ENCODE data around the gene USHBP1.

USHBP1 gene

DNA sequence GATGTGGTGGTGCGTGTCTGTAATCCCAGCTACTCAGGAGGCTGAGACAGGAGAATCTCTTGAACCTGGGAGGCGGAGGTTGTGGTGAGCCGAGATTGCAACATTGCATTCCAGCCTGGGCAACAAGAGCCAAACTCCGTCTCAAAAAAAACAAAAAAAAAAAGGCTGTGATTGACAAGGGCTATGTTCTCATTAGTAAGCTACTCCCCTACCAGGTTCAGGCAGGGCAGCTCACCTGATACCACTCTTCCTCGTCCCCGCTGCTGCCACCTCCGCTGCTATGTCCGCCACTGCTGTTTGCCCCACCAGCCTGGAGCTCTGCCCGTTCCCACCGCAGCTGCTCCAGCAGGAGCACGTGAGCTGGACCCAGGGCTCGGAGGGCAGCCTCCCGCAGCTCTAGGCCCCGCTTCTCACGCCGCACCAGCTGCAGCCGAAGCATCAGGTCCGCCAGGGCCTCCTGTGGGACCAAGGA, 9.4 kb downstream of the USHBP1 start:
- no peak for DNase-seq (ENCODE audit: low read depth in 2 of 2)
- H3K4me3 ChIP-seq (replicated peaks in 1 of 2; ENCODE audit: low read depth in 2 of 2, low read length in 2 of 2): no peak overlapping the region
- TF ChIP-seq, protein P1, sequence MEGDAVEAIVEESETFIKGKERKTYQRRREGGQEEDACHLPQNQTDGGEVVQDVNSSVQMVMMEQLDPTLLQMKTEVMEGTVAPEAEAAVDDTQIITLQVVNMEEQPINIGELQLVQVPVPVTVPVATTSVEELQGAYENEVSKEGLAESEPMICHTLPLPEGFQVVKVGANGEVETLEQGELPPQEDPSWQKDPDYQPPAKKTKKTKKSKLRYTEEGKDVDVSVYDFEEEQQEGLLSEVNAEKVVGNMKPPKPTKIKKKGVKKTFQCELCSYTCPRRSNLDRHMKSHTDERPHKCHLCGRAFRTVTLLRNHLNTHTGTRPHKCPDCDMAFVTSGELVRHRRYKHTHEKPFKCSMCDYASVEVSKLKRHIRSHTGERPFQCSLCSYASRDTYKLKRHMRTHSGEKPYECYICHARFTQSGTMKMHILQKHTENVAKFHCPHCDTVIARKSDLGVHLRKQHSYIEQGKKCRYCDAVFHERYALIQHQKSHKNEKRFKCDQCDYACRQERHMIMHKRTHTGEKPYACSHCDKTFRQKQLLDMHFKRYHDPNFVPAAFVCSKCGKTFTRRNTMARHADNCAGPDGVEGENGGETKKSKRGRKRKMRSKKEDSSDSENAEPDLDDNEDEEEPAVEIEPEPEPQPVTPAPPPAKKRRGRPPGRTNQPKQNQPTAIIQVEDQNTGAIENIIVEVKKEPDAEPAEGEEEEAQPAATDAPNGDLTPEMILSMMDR (IDR thresholded peaks at IDR 0.05; ENCODE audit: low read depth, low read length): no peak

DNA sequence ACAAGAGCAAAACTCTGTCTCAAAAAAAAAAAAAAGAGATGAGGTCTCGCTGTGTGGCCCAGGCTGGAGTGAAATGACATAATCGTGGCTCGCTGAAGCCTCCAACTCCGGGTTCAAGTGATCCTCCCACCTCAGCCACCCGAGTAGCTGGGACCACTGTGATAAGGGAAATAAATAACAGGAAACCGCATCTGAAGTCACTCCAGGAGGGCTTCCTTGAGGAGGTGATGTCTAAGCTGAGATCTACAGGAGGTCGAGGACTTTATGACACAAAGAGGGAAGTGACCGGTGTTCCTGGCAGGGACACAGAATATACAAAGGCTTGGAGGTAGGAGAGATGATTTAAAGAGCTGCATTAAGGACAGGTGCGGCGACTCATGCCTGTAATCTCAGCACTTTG, 9.9 kb downstream of the USHBP1 start:
- TF ChIP-seq, protein P1 (IDR thresholded peaks at IDR 0.05; ENCODE audit: low read depth, low read length): no peak
- H3K4me3 ChIP-seq (replicated peaks in 1 of 2; ENCODE audit: low read depth in 2 of 2, low read length in 2 of 2): no peak overlapping the region
- DNase-seq (ENCODE audit: low read depth in 2 of 2): no peak

DNA sequence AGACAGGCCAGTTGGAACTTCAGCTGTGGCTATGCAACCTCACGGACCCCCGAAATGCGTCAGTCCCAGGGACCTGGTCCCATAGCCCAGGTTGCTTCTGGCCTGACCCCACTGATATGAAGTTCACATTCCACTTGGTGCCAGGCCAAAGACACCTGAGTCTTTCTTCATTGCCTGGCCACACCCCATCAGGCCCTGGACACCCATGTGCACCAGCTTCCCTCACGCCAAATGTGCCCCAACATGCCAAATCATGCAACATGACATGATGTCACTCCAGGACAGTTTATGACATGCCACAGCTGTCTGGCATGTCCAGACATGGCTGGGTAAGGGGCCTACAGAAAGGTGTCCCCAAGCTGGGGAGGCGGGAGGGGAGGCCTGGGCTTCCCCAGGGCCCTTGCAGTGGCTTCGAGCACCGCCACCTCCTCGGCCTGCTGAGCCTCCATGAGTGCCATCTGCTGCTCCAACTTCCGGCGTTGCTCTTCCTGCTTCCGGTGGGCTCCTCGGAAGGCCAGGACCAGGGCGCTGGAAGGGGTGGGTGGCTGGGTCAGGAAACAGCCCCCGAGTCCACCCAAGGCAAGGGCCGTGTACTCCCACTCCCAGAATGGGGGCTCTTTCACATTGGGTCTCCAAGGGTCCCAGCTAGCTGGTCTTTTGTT, 14.5 kb downstream of the USHBP1 start:
- no peak overlapping the region for H3K4me3 ChIP-seq (replicated peaks in 1 of 2; ENCODE audit: low read depth in 2 of 2, low read length in 2 of 2)
- DNase-seq (ENCODE audit: low read depth in 2 of 2): no peak
- TF ChIP-seq, protein P1 (IDR thresholded peaks at IDR 0.05; ENCODE audit: low read depth, low read length): no peak

DNA sequence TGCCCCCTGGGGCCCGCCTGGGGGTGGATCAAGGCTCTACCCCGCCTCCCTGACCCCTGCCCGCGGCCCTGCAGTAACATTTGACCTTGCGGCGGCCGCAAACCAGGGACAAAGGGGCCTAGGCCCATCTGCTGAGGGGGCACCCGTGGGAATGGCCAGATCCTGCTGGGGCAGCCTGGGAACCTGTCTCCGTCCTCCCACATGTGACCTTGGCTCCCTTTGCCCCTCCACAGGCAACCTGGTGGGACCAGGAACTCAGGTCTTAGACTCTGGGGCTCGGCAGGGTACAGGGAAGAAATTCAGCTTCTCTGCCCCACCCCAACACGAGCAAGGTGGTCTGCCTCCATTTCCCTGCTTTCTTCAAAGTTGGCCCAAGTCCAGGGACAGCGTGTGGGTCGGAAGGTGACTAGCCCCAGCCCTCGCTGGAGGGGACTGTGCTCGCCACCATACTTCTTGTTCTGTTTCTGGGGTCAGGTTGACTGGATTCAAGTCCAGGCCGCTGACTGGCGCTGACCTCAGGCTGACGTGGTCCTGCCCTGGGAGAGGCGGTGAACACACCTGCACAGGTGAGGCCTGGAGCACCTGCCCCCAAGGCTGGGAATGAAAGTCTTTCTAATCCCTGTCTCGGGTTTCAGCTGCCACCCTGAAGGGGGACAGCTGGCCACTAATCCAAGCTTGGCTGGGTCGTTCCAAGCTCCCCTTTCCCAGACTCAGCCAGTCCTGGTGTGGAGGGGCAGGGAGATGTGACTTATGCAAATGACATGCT, 16.4 kb downstream of the USHBP1 start:
- DNase-seq (ENCODE audit: low read depth in 2 of 2): no peak
- TF ChIP-seq, protein P1 (IDR thresholded peaks at IDR 0.05; ENCODE audit: low read depth, low read length): no peak
- H3K4me3 ChIP-seq (replicated peaks in 1 of 2; ENCODE audit: low read depth in 2 of 2, low read length in 2 of 2): no peak overlapping the region

DNA sequence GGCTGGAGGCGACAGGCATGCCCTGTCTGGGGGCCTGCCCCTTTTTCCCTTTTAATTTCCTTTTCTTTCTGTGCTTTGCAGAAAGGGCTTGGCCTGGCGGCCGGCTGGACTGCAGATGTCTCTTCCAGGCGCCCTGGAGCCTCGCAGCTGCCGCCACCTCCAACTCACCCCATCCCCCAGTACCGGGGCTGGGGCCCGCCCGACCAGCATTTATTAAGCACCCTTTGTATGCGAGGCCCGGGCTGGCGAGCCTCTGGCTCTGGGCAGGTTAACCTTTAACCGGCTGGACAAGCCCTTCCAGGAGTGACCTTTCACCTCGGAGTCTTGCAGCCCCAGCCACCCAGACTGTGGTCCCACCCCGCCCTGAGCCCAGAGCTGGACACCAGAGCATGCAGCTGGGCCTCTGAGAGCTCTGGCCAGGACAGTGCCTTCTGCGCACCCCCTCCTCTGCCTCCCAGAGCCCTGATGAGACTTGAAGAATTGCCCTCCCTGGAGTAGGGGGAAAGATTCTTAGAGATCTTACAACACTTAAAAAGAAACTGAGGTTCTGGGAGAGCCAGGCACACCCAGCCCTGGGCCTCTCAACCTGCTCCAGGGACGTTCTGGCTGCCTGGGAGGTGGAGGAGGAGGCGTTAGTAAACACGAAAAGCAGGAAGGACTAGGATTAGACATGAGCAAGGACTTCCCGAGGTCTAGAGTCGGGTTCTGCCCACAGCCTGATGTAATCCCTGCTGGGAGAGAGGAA, 17.7 kb downstream of the USHBP1 start:
- H3K4me3 ChIP-seq (replicated peaks in 1 of 2; ENCODE audit: low read depth in 2 of 2, low read length in 2 of 2): peak overlapping the region in 1 of 2 donors; percentile 45
- DNase-seq (ENCODE audit: low read depth in 2 of 2): peak in 1 of 2 donors; percentile 41
- TF ChIP-seq, protein P1 (IDR thresholded peaks at IDR 0.05; ENCODE audit: low read depth, low read length): no peak

DNA sequence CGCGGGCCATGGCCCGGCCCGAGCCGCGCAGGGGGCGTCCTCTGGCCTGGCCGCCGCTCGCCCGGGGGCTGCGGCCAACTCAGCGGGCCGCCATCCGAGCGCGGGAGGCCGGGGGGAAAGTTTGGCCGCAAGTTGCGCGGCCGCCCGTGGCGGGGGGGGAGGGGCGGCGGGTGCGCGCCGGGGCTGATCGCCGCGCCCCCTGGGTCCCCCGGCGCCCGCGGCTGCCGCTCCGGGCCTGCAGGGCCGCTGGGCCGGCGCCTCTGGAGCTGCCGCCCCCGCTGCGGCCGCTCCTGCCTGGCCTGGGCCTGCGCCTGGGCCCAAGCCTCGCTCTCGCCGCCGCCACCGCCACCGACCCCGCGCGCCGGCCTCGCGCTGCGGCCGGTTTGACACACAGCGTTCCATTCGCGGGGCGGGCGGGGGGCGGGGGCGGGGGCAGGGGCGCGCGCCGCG, 19.0 kb downstream of the USHBP1 start, which contains the start of gene NR2F6:
Gene NR2F6 (minus strand): TSS at position 385 of the 450 bp plus-strand sequence. CDS start 699 bp downstream, outside the sequence.
- peak within 1 kb of the TSS; percentile 86 to 88 for H3K4me3 ChIP-seq (replicated peaks in 1 of 2; ENCODE audit: low read depth in 2 of 2, low read length in 2 of 2)
- TF ChIP-seq, protein P1 (IDR thresholded peaks at IDR 0.05; ENCODE audit: low read depth, low read length): no peak

More for the DNA sequence above, 19.0 kb downstream of the USHBP1 start, which contains the start of gene NR2F6:
- DNase-seq (ENCODE audit: low read depth in 2 of 2): no peak
